Gastrocnemius medialis (tissue), 4 donors: ENCODE data around the gene NECTIN1.

Source experiments
- CTCF ChIP-seq, 5 experiments: fragments of 450-650 bp in 3 of 5; fragments of 200-600 bp in 2 of 5; sonication (generic) in 2 of 5; IDR thresholded peaks in 4 of 5; conservative IDR thresholded peaks in 1 of 5; 1 replicate in 4 of 5; 2 replicates in 1 of 5; pipeline ENCODE4 v1.5.1; 2016 to 2019; ENCODE audit warnings: antibody characterized with exemption in 5 of 5, mild to moderate bottlenecking in 3 of 5, moderate library complexity in 3 of 5
- POLR2A ChIP-seq, 2 donors: fragments of 450-650 bp; IDR thresholded peaks; one replicate each; pipeline ENCODE4 v1.6.1; 2017; ENCODE audit warnings: antibody characterized with exemption in 2 of 2, mild to moderate bottlenecking in 2 of 2, moderate library complexity in 2 of 2

- TF ChIP-seq CTCF (IDR thresholded peaks at IDR 0.05 in 4 of 5, conservative IDR thresholded peaks at IDR 0.05 in 1 of 5) (no peak), POLR2A (IDR thresholded peaks at IDR 0.05) (no peak)
Observed at GRCh38 chr11:119712459-119713358, 16.3 kb downstream of the NECTIN1 start.
